SK-N-SH (cell line): ENCODE data around the gene TMEM120B. TPM values are rescaled to one million over a fixed set of nuclear protein-coding genes. Genes with fewer than 3 reads are reported as not detected.

Experiments used
- CHD2 ChIP-seq: fragments of 150-350 bp; IDR thresholded peaks from 2 replicates; pipeline ENCODE4 v1.6.1; 2018; ENCODE audit warnings: low read length; ENCODE audit not compliant: partially characterized antibody
- FOXM1 ChIP-seq: IDR thresholded peaks from 2 replicates; pipeline ENCODE4 v1.4.0; 2012; ENCODE audit warnings: low read depth, mild to moderate bottlenecking
- JUND ChIP-seq: IDR thresholded peaks from 2 replicates; pipeline ENCODE4 v1.4.0; 2012
- MXI1 ChIP-seq: IDR thresholded peaks from 2 replicates; pipeline ENCODE4 v1.6.1; 2012; ENCODE audit warnings: mild to moderate bottlenecking, low read depth, low read length, improper control_type of control experiment
- NRF1 ChIP-seq: IDR thresholded peaks from 2 replicates; pipeline ENCODE4 v1.6.1; 2012; ENCODE audit warnings: low read depth, mild to moderate bottlenecking, low read length
- RAD21 ChIP-seq: IDR thresholded peaks from 2 replicates; pipeline ENCODE4 v1.6.1; 2012; ENCODE audit warnings: mild to moderate bottlenecking, low read length
- RFX5 ChIP-seq: IDR thresholded peaks from 2 replicates; pipeline ENCODE4 v1.6.1; 2012; ENCODE audit warnings: mild to moderate bottlenecking, improper control_type of control experiment, low read length
- RXRA ChIP-seq: IDR thresholded peaks from 2 replicates; pipeline ENCODE4 v1.4.0; 2012; ENCODE audit warnings: low read depth, mild to moderate bottlenecking, borderline replicate concordance
- SIN3A ChIP-seq: IDR thresholded peaks from 2 replicates; pipeline ENCODE4 v1.6.1; 2012; ENCODE audit warnings: low read depth, mild to moderate bottlenecking, low read length, moderate library complexity, borderline replicate concordance
- SMC3 ChIP-seq: IDR thresholded peaks from 2 replicates; pipeline ENCODE4 v1.6.1; 2012; ENCODE audit warnings: low read depth, low read length, improper control_type of control experiment
- TEAD4 ChIP-seq: IDR thresholded peaks from 2 replicates; pipeline ENCODE4 v1.4.0; 2012; ENCODE audit warnings: mild to moderate bottlenecking, borderline replicate concordance; ENCODE audit not compliant: insufficient read depth
- polyA plus RNA-seq, 3 experiments: library from polyadenylated mRNA; depleted of rRNA; stranded (reverse); fragments of >200 nt; gene quantifications; 2 replicates each; pipeline ENCODE4 v1.2.3, GENCODE V29; 2012
- TF ChIP-seq, protein P1 (sequence below): IDR thresholded peaks from 2 replicates; pipeline ENCODE4 v1.4.0; 2012; ENCODE audit warnings: low read depth
- TF ChIP-seq, protein P2 (sequence below): fragments of 200-600 bp; sonication (generic); IDR thresholded peaks from 2 replicates; pipeline ENCODE4 v1.6.1; 2017; ENCODE audit warnings: antibody characterized with exemption, mild to moderate bottlenecking, moderate library complexity
- TF ChIP-seq, protein P3 (sequence below): IDR thresholded peaks from 2 replicates; pipeline ENCODE4; 2012
- TF ChIP-seq, protein P4 (sequence below): fragments of 150-350 bp; IDR thresholded peaks from 2 replicates; pipeline ENCODE4 v1.6.1; 2017; ENCODE audit warnings: antibody characterized with exemption, low read length, low read depth, borderline replicate concordance
- TF ChIP-seq, protein P5 (sequence below): IDR thresholded peaks from 2 replicates; pipeline ENCODE4 v1.4.0; 2012; ENCODE audit warnings: low read depth, borderline replicate concordance
- TF ChIP-seq, protein P6 (sequence below): IDR thresholded peaks from 2 replicates; pipeline ENCODE4 v1.6.1; 2012; ENCODE audit warnings: mild to moderate bottlenecking, low read depth, low read length, moderate library complexity

Gene TMEM120B
- polyA plus RNA-seq, 1 of the 3 experiments (the other 2 are of a cell fraction), result 15.4 TPM

DNA sequence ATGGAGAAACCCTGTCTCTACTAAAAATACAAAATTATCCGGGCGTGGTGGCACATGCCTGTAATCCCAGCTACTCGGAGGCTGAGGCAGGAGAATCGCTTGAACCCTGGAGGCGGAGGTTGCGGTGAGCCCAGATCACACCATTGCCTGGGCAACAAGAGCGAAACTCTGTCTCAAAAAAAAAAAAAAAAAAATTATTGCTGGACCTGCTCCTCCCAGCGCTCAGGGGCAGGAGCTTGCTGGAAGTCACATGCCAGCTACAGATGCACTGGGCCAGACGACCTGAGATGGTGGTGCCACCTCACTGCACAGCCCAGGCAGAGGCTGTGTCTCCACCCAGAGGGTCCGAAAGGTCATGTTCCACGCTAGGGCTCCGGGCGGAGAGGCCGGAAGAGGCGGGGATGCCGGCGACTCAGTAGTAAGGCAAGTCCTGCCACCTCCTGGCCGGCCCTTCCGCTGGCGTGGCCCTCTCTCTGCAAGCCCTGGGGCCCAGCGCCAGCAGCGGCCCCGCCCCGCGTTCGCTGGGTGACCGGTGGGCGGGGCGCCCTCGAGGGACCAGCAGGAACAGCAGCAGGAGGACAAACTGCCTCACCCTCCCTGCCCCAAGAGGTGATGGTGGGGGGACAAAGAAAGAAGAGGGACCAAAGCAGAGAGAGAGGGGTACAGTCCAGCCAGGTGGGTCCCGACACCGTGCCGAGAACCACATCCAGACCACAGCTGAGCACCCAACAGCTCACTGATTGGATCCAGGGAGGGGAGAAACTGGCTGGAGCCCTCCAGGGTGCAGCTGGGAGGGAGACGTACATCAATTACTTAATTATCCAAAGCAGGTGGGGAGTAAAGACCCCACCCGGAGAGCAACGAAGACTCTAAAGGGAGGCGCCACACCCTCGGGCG, 84.6 kb downstream of the TMEM120B start (continued):
- TF ChIP-seq SMC3, result 0 out of 2 replicates have a peak, but pooled peaks have one; percentile 16
- TF ChIP-seq JUND, result no peak
- TF ChIP-seq TEAD4, result no peak
- TF ChIP-seq, protein P1, sequence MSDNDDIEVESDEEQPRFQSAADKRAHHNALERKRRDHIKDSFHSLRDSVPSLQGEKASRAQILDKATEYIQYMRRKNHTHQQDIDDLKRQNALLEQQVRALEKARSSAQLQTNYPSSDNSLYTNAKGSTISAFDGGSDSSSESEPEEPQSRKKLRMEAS, result 0 out of 2 replicates have a peak, but pooled peaks have one; percentile 49
- peak; percentile 40 for TF ChIP-seq CHD2
- TF ChIP-seq, protein P2, sequence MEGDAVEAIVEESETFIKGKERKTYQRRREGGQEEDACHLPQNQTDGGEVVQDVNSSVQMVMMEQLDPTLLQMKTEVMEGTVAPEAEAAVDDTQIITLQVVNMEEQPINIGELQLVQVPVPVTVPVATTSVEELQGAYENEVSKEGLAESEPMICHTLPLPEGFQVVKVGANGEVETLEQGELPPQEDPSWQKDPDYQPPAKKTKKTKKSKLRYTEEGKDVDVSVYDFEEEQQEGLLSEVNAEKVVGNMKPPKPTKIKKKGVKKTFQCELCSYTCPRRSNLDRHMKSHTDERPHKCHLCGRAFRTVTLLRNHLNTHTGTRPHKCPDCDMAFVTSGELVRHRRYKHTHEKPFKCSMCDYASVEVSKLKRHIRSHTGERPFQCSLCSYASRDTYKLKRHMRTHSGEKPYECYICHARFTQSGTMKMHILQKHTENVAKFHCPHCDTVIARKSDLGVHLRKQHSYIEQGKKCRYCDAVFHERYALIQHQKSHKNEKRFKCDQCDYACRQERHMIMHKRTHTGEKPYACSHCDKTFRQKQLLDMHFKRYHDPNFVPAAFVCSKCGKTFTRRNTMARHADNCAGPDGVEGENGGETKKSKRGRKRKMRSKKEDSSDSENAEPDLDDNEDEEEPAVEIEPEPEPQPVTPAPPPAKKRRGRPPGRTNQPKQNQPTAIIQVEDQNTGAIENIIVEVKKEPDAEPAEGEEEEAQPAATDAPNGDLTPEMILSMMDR, result peak; percentile 31
- no peak; the same call in 1 of the 2 replicates for TF ChIP-seq RXRA
- TF ChIP-seq, protein P3, sequence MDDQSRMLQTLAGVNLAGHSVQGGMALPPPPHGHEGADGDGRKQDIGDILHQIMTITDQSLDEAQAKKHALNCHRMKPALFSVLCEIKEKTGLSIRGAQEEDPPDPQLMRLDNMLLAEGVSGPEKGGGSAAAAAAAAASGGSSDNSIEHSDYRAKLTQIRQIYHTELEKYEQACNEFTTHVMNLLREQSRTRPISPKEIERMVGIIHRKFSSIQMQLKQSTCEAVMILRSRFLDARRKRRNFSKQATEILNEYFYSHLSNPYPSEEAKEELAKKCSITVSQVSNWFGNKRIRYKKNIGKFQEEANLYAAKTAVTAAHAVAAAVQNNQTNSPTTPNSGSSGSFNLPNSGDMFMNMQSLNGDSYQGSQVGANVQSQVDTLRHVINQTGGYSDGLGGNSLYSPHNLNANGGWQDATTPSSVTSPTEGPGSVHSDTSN, result 0 out of 2 replicates have a peak, but pooled peaks have one; percentile 12
- TF ChIP-seq RFX5, result 0 out of 2 replicates have a peak, but pooled peaks have one; percentile 60
- TF ChIP-seq NRF1, result no peak
- TF ChIP-seq SIN3A, result 0 out of 2 replicates have a peak, but pooled peaks have one; percentile 19
- peak; percentile 52; the same call in 1 of the 2 replicates for TF ChIP-seq MXI1
- TF ChIP-seq, protein P4, sequence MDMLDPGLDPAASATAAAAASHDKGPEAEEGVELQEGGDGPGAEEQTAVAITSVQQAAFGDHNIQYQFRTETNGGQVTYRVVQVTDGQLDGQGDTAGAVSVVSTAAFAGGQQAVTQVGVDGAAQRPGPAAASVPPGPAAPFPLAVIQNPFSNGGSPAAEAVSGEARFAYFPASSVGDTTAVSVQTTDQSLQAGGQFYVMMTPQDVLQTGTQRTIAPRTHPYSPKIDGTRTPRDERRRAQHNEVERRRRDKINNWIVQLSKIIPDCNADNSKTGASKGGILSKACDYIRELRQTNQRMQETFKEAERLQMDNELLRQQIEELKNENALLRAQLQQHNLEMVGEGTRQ, result no peak
- TF ChIP-seq FOXM1, result no peak
- no peak for TF ChIP-seq RAD21
- TF ChIP-seq, protein P5, sequence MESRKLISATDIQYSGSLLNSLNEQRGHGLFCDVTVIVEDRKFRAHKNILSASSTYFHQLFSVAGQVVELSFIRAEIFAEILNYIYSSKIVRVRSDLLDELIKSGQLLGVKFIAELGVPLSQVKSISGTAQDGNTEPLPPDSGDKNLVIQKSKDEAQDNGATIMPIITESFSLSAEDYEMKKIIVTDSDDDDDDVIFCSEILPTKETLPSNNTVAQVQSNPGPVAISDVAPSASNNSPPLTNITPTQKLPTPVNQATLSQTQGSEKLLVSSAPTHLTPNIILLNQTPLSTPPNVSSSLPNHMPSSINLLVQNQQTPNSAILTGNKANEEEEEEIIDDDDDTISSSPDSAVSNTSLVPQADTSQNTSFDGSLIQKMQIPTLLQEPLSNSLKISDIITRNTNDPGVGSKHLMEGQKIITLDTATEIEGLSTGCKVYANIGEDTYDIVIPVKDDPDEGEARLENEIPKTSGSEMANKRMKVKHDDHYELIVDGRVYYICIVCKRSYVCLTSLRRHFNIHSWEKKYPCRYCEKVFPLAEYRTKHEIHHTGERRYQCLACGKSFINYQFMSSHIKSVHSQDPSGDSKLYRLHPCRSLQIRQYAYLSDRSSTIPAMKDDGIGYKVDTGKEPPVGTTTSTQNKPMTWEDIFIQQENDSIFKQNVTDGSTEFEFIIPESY, result no peak
- TF ChIP-seq, protein P6, sequence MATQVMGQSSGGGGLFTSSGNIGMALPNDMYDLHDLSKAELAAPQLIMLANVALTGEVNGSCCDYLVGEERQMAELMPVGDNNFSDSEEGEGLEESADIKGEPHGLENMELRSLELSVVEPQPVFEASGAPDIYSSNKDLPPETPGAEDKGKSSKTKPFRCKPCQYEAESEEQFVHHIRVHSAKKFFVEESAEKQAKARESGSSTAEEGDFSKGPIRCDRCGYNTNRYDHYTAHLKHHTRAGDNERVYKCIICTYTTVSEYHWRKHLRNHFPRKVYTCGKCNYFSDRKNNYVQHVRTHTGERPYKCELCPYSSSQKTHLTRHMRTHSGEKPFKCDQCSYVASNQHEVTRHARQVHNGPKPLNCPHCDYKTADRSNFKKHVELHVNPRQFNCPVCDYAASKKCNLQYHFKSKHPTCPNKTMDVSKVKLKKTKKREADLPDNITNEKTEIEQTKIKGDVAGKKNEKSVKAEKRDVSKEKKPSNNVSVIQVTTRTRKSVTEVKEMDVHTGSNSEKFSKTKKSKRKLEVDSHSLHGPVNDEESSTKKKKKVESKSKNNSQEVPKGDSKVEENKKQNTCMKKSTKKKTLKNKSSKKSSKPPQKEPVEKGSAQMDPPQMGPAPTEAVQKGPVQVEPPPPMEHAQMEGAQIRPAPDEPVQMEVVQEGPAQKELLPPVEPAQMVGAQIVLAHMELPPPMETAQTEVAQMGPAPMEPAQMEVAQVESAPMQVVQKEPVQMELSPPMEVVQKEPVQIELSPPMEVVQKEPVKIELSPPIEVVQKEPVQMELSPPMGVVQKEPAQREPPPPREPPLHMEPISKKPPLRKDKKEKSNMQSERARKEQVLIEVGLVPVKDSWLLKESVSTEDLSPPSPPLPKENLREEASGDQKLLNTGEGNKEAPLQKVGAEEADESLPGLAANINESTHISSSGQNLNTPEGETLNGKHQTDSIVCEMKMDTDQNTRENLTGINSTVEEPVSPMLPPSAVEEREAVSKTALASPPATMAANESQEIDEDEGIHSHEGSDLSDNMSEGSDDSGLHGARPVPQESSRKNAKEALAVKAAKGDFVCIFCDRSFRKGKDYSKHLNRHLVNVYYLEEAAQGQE, result no peak
